HepG2 (cell line): ENCODE data around the gene TMTC1. TPM values are rescaled to one million over a fixed set of nuclear protein-coding genes. Genes with fewer than 3 reads are reported as not detected.

Source experiments
- ATAC-seq: fragments of 200-7000 bp; cut with Tn5 transposase; 3 replicates; pipeline ENCODE4 v1.9.1; 2020; ENCODE audit warnings: mild to moderate bottlenecking, moderate library complexity
- BruUV-seq: library from RNA; stranded (reverse); fragments of 400-500 nt; replicated peaks from 2 replicates; lab custom pipeline; 2021; lab: Mats Ljungman, UMichigan
- CTCF ChIA-PET: fragments of 300-600 bp; formaldehyde crosslinking; extraction: SDS; loops from one replicate; lab custom pipeline; 2021; ENCODE audit warnings: low total read pairs, inconsistent platforms, low intra/inter-chr PET ratio; lab: Yijun Ruan, JAX
- POLR2A ChIA-PET: fragments of 350-600 bp; sonication (Branson Sonifier 250); formaldehyde crosslinking; loops from one replicate; lab custom pipeline; 2020; ENCODE audit warnings: antibody characterized with exemption, inconsistent platforms; lab: Yijun Ruan, JAX
- DNase-seq: peaks from one replicate; pipeline ENCODE4 v3.0.0-alpha.2; 2015; ENCODE audit warnings: low spot score
- FAIRE-seq: peaks from 3 replicates; lab custom pipeline; 2011; peaks lifted over from hg19 to GRCh38; lab: Jason Lieb, UNC
- H2AFZ ChIP-seq: one replicate; pipeline ENCODE4 v1.6.1; 2011; ENCODE audit warnings: low read length, inconsistent platforms
- H3K27ac ChIP-seq: fragments of 300-600 bp; 3 replicates; pipeline ENCODE4 v1.8.0; 2011; ENCODE audit warnings: mixed run types, mild to moderate bottlenecking, mixed read lengths, low read length, inconsistent platforms; ENCODE audit not compliant: insufficient read depth; ENCODE audit errors: extremely low read length
- H3K27me3 ChIP-seq, 2 experiments: fragments of 200-600 bp in 1 of 2; 2 replicates in 1 of 2; 3 replicates in 1 of 2; pipeline versions ENCODE4 v1.6.0 to v1.8.0; 2011; ENCODE audit warnings: low read length in 2 of 2, mild to moderate bottlenecking in 2 of 2, moderate library complexity in 2 of 2, inconsistent platforms in 1 of 2; ENCODE audit not compliant: insufficient read depth in 2 of 2, control insufficient read depth in 1 of 2
- H3K36me3 ChIP-seq, 2 experiments: fragments of 200-600 bp in 1 of 2; replicated peaks in 1 of 2; 2 replicates in 1 of 2; 3 replicates in 1 of 2; pipeline versions ENCODE4 v1.5.1 to v1.8.0; 2011; ENCODE audit warnings: low read length in 2 of 2, inconsistent platforms in 1 of 2; ENCODE audit not compliant: insufficient read depth in 2 of 2, control insufficient read depth in 1 of 2
- H3K4me1 ChIP-seq: 2 replicates; pipeline ENCODE4 v1.5.1; 2012; ENCODE audit warnings: low read length, inconsistent platforms; ENCODE audit not compliant: insufficient read depth
- H3K4me2 ChIP-seq: 2 replicates; pipeline ENCODE4 v1.6.0; 2011; ENCODE audit warnings: low read depth, low read length, inconsistent platforms
- H3K4me3 ChIP-seq, 3 experiments: fragments of 200-600 bp in 1 of 3; sonication (generic), shearing (Covaris generic) in 1 of 3; replicated peaks in 1 of 3; 2 replicates each; pipeline ENCODE4 v1.5.1; 2011 to 2016; ENCODE audit warnings: low read length in 3 of 3, inconsistent platforms in 2 of 3, low read depth in 2 of 3, mild to moderate bottlenecking in 2 of 3, control low read depth in 1 of 3, mixed read lengths in 1 of 3; ENCODE audit not compliant: insufficient read depth in 1 of 3
- H3K79me2 ChIP-seq: one replicate; pipeline ENCODE4 v1.6.1; 2011; ENCODE audit warnings: low read length, inconsistent platforms; ENCODE audit not compliant: insufficient read depth
- H3K9ac ChIP-seq: 2 replicates; pipeline ENCODE4 v1.6.0; 2011; ENCODE audit warnings: mild to moderate bottlenecking, low read depth, low read length, inconsistent platforms; ENCODE audit not compliant: insufficient read depth
- H3K9me3 ChIP-seq: 2 replicates; pipeline ENCODE4 v1.5.1; 2012; ENCODE audit warnings: mild to moderate bottlenecking, low read length
- H4K20me1 ChIP-seq: 2 replicates; pipeline ENCODE4 v1.6.0; 2011; ENCODE audit warnings: inconsistent platforms, mild to moderate bottlenecking, low read length, moderate library complexity; ENCODE audit not compliant: insufficient read depth
- KLF12 ChIP-seq: sonication (generic); formaldehyde crosslinking; IDR thresholded peaks from 2 replicates; pipeline ENCODE4 v1.4.0; 2020; ENCODE audit warnings: missing genetic modification reagents, borderline replicate concordance
- KLF16 ChIP-seq, 2 experiments: sonication (generic) in 1 of 2; formaldehyde crosslinking in 1 of 2; IDR thresholded peaks; 2 replicates each; pipeline versions ENCODE4 v1.6.1 to v1.8.0; 2016 to 2023; ENCODE audit warnings: missing genetic modification reagents in 2 of 2, missing compliant biosample characterization in 1 of 2
- MLLT10 ChIP-seq: sonication (generic); formaldehyde crosslinking; IDR thresholded peaks from 2 replicates; pipeline ENCODE4 v1.4.0; 2020; ENCODE audit warnings: missing genetic modification reagents
- PCBP1 ChIP-seq: fragments of 200-400 bp; formaldehyde crosslinking; IDR thresholded peaks from 2 replicates; pipeline ENCODE4 v1.6.1; 2017; ENCODE audit warnings: mild to moderate bottlenecking, low read depth, low read length, borderline replicate concordance
- PHF21A ChIP-seq: sonication (generic); formaldehyde crosslinking; IDR thresholded peaks from 2 replicates; pipeline ENCODE4 v1.5.0; 2020; ENCODE audit warnings: mild to moderate bottlenecking, missing genetic modification reagents
- REPIN1 ChIP-seq: sonication (generic); formaldehyde crosslinking; IDR thresholded peaks from 2 replicates; pipeline ENCODE4 v1.8.0; 2022; ENCODE audit warnings: missing genetic modification reagents, low read depth, mild to moderate bottlenecking, borderline replicate concordance
- SOX5 ChIP-seq: IDR thresholded peaks from 2 replicates; pipeline ENCODE4 v1.6.1; 2016; ENCODE audit warnings: borderline replicate concordance
- SP5 ChIP-seq: IDR thresholded peaks from 2 replicates; pipeline ENCODE4 v1.6.1; 2016; ENCODE audit warnings: low read depth, borderline replicate concordance
- ZFP36L1 ChIP-seq: sonication (generic); formaldehyde crosslinking; IDR thresholded peaks from 2 replicates; pipeline ENCODE4 v1.8.0; 2022; ENCODE audit warnings: mild to moderate bottlenecking, missing genetic modification reagents, moderate library complexity
- ZFX ChIP-seq: sonication (generic); formaldehyde crosslinking; IDR thresholded peaks from 2 replicates; pipeline ENCODE4 v1.4.0; 2020; ENCODE audit warnings: mild to moderate bottlenecking, low read depth, missing genetic modification reagents, moderate library complexity
- ZNF782 ChIP-seq: sonication (generic); formaldehyde crosslinking; IDR thresholded peaks from 2 replicates; pipeline ENCODE4 v1.4.0; 2020; ENCODE audit warnings: missing genetic modification reagents, mild to moderate bottlenecking, borderline replicate concordance
- WGBS: methylation state at CpG from one replicate; pipeline ENCODE4 v1.1.6; 2017; ENCODE audit warnings: low lambda C conversion rate; 5-methylcytosine and 5-hydroxymethylcytosine counted together
- in situ Hi-C: cut with HindIII; loops from 2 replicates; pipeline ENCODE4 v1.10.0; 2017; ENCODE audit warnings: low pct_unique_long_range_greater_than_20kb; ENCODE audit not compliant: extremely low pct_ligation_motif_present
- intact Hi-C: fragments of 100-400 bp; cut with micrococcal nuclease; formaldehyde crosslinking; loops from one replicate; pipeline ENCODE4 v1.10.0; 2022; ENCODE audit not compliant: unreplicated experiment
- polyA plus RNA-seq, 8 experiments: library from polyadenylated mRNA; depleted of rRNA in 3 of 8; stranded (reverse) in 7 of 8; unstranded in 1 of 8; fragments of >200 nt; fragmentation: Illumina TruSeq in 4 of 8; extraction: Trizol in 4 of 8; gene quantifications; 2 replicates each; pipeline versions ENCODE4 v1.2.1 to v1.2.3, GENCODE V29; 2011 to 2016; ENCODE audit warnings: low read depth in 4 of 8, missing spikeins in 1 of 8, mixed read lengths in 1 of 8; ENCODE audit not compliant: insufficient read depth in 1 of 8
- total RNA-seq, 5 experiments: library from RNA; depleted of rRNA; stranded (reverse); fragments of >200 nt; fragmentation: Illumina TruSeq; extraction: Trizol; gene quantifications; 2 replicates each; pipeline ENCODE4 v1.2.3, GENCODE V29; 2016; ENCODE audit warnings: low read depth in 1 of 5
- TF ChIP-seq, protein P1 (sequence below): fragments of 450-650 bp; IDR thresholded peaks from 2 replicates; pipeline ENCODE4 v1.6.1; 2016

TMTC1 gene
- total and polyA plus RNA-seq, 2 of the 13 experiments (the other 11 are each of a cell fraction or from before 2014, with no cell fraction given), result 0.69 to 1.8 TPM

DNA sequence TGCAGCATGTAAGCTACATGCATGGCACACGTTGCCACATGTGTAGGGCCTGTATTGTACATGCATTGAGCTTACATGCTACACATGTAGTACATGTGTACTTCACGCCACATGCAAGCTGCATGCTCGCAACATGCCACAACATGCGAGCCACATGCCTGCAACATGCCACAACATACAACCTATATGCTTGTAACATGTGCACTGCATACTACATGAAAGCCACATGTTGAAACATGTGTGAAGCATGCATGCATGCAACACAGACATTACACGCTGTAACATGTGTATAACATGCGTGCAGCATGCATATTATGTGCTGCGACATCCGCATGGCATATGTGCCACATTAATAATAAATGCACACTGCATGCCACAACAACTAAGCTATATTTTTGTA is 9.1 kb upstream of the TMTC1 start:
- Histone ChIP-seq H2AFZ (no peak overlapping the region), H3K9ac (no peak overlapping the region), H3K4me1 (no peaks in the 10 kb centered on the region), H3K36me3 (no peaks in the 10 kb centered on the region), H3K79me2 (no peaks in the 10 kb centered on the region), H3K9me3 (peaks cover 33% of the 10 kb centered on the region), H3K27me3 (no peaks in the 10 kb centered on the region), H3K4me3 (no peak overlapping the region), H4K20me1 (no peaks in the 10 kb centered on the region), H3K27ac (no peak overlapping the region), H3K4me2 (no peak overlapping the region)
- no peak for FAIRE-seq
- POLR2A ChIA-PET, result no interaction called here
- ATAC-seq, result no peak
- TF ChIP-seq MLLT10 (CRISPR knock-in tag) (no peak), ZFP36L1 (CRISPR knock-in tag) (no peak), KLF12 (no peak), SP5 (CRISPR knock-in tag) (no peak), KLF16 (CRISPR knock-in tag; IDR thresholded peaks at IDR 0.05) (no peak), ZFX (no peak), REPIN1 (CRISPR knock-in tag) (no peak)
- TF ChIP-seq, protein P1, sequence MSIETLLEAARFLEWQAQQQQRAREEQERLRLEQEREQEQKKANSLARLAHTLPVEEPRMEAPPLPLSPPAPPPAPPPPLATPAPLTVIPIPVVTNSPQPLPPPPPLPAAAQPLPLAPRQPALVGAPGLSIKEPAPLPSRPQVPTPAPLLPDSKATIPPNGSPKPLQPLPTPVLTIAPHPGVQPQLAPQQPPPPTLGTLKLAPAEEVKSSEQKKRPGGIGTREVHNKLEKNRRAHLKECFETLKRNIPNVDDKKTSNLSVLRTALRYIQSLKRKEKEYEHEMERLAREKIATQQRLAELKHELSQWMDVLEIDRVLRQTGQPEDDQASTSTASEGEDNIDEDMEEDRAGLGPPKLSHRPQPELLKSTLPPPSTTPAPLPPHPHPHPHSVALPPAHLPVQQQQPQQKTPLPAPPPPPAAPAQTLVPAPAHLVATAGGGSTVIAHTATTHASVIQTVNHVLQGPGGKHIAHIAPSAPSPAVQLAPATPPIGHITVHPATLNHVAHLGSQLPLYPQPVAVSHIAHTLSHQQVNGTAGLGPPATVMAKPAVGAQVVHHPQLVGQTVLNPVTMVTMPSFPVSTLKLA, result peak; percentile 87
- 71% methylated on average over 3 of the region's 8 CpGs for WGBS
- no TSS peak for BruUV-seq
- intact Hi-C loops, result no loop called here
- CTCF ChIA-PET, result no interaction called here
- no peak for DNase-seq
- in situ Hi-C loops, result no loop called here

DNA sequence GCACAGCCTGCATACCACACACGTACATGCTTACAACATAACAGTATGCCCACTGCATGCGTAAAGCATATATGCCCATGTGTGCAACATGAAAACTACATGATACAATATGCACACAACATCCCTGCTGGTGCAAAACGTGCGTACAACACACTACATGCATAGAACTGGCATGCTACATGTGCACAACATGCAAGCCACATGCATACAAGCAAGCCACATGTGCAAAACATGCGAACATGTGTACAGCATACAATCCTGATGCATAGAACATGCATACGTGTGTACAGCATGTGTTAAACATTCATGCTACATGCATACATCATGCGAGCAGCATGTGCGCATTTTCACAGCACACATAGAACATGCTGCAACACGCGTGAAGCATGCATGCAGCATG is 8.4 kb upstream of the TMTC1 start:
- H3K27ac ChIP-seq, result no peak overlapping the region
- ATAC-seq (no peak), FAIRE-seq (no peak), DNase-seq (no peak)
- H3K36me3 ChIP-seq, result no peaks in the 10 kb centered on the region
- no TSS peak for BruUV-seq
- intact Hi-C loops, result no loop called here
- CTCF ChIA-PET, result no interaction called here
- whole genome bisulfite sequencing, result 78% methylated on average over 9 of the region's 10 CpGs
- H2AFZ ChIP-seq, result no peak overlapping the region
- H3K4me2 ChIP-seq, result no peak overlapping the region
- no peaks in the 10 kb centered on the region for H3K27me3 ChIP-seq
- H3K9ac ChIP-seq, result no peak overlapping the region
- TF ChIP-seq PHF21A (CRISPR knock-in tag) (no peak), PCBP1 (no peak), SOX5 (CRISPR knock-in tag) (no peak), ZNF782 (no peak)
- TF ChIP-seq, protein P1, result peak; percentile 90
- TF ChIP-seq, all 625 proteins: peak for 1
- Histone ChIP-seq H3K4me1 (no peaks in the 10 kb centered on the region), H3K79me2 (no peaks in the 10 kb centered on the region), H3K9me3 (peaks cover 33% of the 10 kb centered on the region), H3K4me3 (no peak overlapping the region), H4K20me1 (no peaks in the 10 kb centered on the region)
- POLR2A ChIA-PET, result no interaction called here
- in situ Hi-C loops, result no loop called here
